ENCODE data around the gene TRIM69. TPM values are rescaled to one million over a fixed set of nuclear protein-coding genes. Genes with fewer than 3 reads are reported as not detected.

The TRIM69 gene
- total and polyA plus RNA-seq, 2 of the 4 experiments (the other 2 are of a cell fraction): 5.3 to 7.7 TPM

- Histone ChIP-seq H3K9me3 (ENCODE audit: control insufficient read depth, insufficient read depth, low read length) (no peaks in the 10 kb centered on the region), H3K9ac (ENCODE audit: low read depth, low read length) (no peak overlapping the region), H4K5ac (ENCODE audit: low read depth, low read length) (no peak overlapping the region), H3K79me1 (ENCODE audit: low read depth in 1 of 2, low read length in 2 of 2) (peaks cover 0 to 32% of the 10 kb centered on the region in 2 experiments; a peak in 2 of 4 replicates), H2BK120ac (ENCODE audit: low read depth, low read length) (peak overlapping the region; percentile 28), H3K36me3 (ENCODE audit: control insufficient read depth, insufficient read depth, low read length) (peaks cover 3% of the 10 kb centered on the region; the same call in 1 of the 2 replicates), H3K18ac (ENCODE audit: low read depth, low read length) (no peak overlapping the region; the same call in 1 of the 2 replicates), H3K14ac (replicated peaks; ENCODE audit: low read depth, low read length) (peak overlapping the region; percentile 39; the same call in 1 of the 2 replicates), H3K27ac (ENCODE audit: insufficient read depth, low read length) (peak overlapping the region; percentile 76; the same call in 1 of the 2 replicates), H3K4ac (ENCODE audit: low read depth, low read length) (peak overlapping the region; percentile 52), H3K27me3 (ENCODE audit: control insufficient read depth, insufficient read depth, low read length) (no peaks in the 10 kb centered on the region), H3K9me1 (ENCODE audit: insufficient read depth, low read length) (peaks cover 9% of the 10 kb centered on the region), H2BK20ac (ENCODE audit: low read depth, low read length) (peak overlapping the region; percentile 71), H2BK15ac (ENCODE audit: low read depth, low read length) (peak overlapping the region; percentile 54; the same call in 1 of the 3 replicates), H2BK5ac (ENCODE audit: low read depth, low read length, poor library complexity, severe bottlenecking) (peak overlapping the region; percentile 74), H4K8ac (ENCODE audit: low read depth in 2 of 2, low read length in 2 of 2) (peak overlapping the region; percentile 5 to 29; a peak in 2 of 4 replicates), H3K23ac (ENCODE audit: low read depth, low read length) (peak overlapping the region; percentile 46), H3K4me2 (ENCODE audit: low read depth, low read length) (no peak overlapping the region), H3K4me1 (ENCODE audit: control insufficient read depth, insufficient read depth, low read length) (peaks cover 2% of the 10 kb centered on the region; the same call in 1 of the 2 replicates), H4K20me1 (ENCODE audit: insufficient read depth, low read length) (no peaks in the 10 kb centered on the region), H3K56ac (ENCODE audit: extremely low read depth, insufficient read depth, low read length) (no peak overlapping the region), H3K4me3 (ENCODE audit: insufficient read depth, low read depth, low read length) (no peak overlapping the region), H4K91ac (ENCODE audit: insufficient read depth, low read depth, low read length) (peak overlapping the region; percentile 6; the same call in 1 of the 2 replicates), H2AK9ac (replicated peaks; ENCODE audit: low read depth, low read length, poor library complexity) (no peak overlapping the region), H2AK5ac (ENCODE audit: low read depth, low read length) (peak overlapping the region; percentile 85), H2AFZ (replicated peaks; ENCODE audit: low read length, poor library complexity) (no peak overlapping the region)
- ChIA-PET POLR2A (ENCODE audit: unreplicated experiment) (no interaction called here), CTCF (interaction anchor here (1.5 kb wide), 1 partner anchor 14 kb away, joined by 6 read pairs; no protein-coding TSS in a partner anchor)
- no peak for ATAC-seq (ENCODE audit: low read depth)
- dilution Hi-C loops (cut with HindIII; ENCODE audit: low sequenced_read_pairs, unreplicated experiment) (no loop called here), intact Hi-C loops (cut with micrococcal nuclease) (loop anchor here (1.0 kb wide), 2 partner anchors 16 to 64 kb away; partner anchors contain the start of genes B2M, PATL2 and SPG11), in situ Hi-C loops (cut with MboI; ENCODE audit: low sequenced_read_pairs) (no loop called here)
- WGBS, 2 experiments (ENCODE audit: extremely low coverage in 2 of 2, insufficient read length in 1 of 2): 100% methylated on average over 1 of the region's 6 CpGs; no CpG with 5 or more reads in 1 of the 2 experiments
- DNase-seq: no peak
- no TSS peak for BruUV-seq (replicated peaks)
- TF ChIP-seq RFX5 (IDR thresholded peaks at IDR 0.05; ENCODE audit: low read depth, low read length) (no peak), FOS (IDR thresholded peaks at IDR 0.05; ENCODE audit: low read depth, low read length) (no peak), CHD1 (IDR thresholded peaks at IDR 0.05; ENCODE audit: low read depth, low read length) (no peak), POLR2A (IDR thresholded peaks at IDR 0.05; ENCODE audit: low read depth, low read length) (no peak), ELK1 (IDR thresholded peaks at IDR 0.05; ENCODE audit: borderline replicate concordance, low read depth, low read length) (no peak), RAD21 (IDR thresholded peaks at IDR 0.05; ENCODE audit: low read length) (no peak), MAZ (IDR thresholded peaks at IDR 0.05; ENCODE audit: borderline replicate concordance, low read depth, low read length) (no peak), MXI1 (IDR thresholded peaks at IDR 0.05; ENCODE audit: borderline replicate concordance, low read depth, low read length) (no peak), BHLHE40 (IDR thresholded peaks at IDR 0.05; ENCODE audit: low read depth, low read length) (no peak), CEBPB (IDR thresholded peaks at IDR 0.05; ENCODE audit: low read depth, low read length) (no peak), NFE2L2 (IDR thresholded peaks at IDR 0.05; ENCODE audit: low read depth, low read length) (no peak), CTCF (conservative IDR thresholded peaks at IDR 0.05; ENCODE audit: low read depth, low read length) (no peak), USF2 (IDR thresholded peaks at IDR 0.05; ENCODE audit: low read depth, low read length) (no peak), RCOR1 (IDR thresholded peaks at IDR 0.05; ENCODE audit: insufficient replicate concordance, low read length) (no peak)
Observed at GRCh38 chr15:44727485-44728231, 8.7 kb upstream of the TRIM69 start.

All from IMR-90 (cell line).